EL (cell line): Measurements from ENCODE around the gene CIRBP.

Experiments used
- DNase-seq: peaks from one replicate; pipeline ENCODE4 v3.0.0-alpha.2; 2016

CIRBP gene

DNA sequence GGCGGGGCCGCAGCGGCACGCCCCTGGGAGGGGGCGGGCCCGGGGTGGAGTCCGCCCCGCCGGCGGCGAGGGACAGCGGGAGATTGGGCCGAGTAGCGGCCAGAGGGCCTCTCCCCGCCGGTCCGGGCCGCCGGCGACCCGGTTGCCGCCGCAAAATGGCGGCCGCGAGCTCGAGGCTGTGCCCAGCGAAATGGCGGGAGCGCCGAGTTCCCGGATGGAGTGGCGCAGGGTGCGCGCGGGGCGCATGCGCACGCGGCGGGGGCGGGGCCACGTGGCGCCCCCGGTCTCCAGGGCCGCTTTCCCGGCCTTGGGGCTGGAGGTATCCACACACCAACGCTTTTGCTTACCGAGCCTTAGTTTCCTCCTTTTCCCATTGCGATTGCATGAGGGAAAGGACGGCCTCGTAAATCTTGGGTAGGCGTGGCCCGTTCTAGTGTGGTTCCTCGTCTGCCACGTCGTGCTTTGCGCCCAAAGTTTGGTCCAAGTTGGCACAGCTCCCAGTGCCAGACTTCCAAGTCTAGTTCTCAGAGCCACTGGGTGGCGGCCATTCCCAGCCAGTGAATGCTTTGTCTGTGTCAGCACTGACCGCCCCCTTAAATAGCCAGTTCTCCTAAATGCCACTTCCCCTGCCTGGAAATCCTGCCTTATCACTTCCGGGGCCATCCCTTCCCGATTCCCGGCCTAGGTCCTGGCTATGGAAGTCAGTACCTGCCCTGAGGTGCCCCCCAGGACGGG, 513 bp downstream of the CIRBP start:
- peak; percentile 86 for DNase-seq

DNA sequence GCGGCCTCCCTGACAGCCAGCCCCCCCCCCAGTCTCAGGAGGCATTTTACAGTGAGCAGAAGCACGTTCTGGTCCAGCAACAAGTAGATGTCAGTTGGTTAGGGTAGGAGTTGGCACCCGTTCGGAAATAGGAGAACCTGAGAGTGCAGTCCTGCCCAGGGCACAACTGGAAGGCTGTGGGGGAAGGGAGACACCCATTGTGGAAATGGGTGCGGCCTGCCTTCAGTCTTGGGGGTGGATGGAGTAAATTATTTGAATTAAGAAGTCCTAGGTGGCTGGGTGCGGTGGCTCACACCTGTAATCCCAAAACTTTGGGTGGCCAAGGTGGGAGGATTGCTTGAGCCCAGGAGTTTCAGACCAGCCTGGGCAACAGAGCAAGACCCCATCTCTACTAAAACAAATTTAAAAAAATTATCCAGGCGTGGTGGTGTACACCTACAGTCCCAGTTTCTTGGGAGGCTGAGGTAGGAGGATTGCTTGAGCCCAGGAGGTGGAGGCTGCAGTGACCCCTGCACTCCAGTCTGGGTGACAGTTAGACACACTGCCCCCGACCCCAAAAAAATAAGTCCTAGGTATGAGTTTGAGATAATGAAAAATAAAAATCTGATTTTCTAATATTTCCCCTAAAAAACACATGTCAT, 1.2 kb downstream of the CIRBP start:
- DNase-seq: no peak

DNA sequence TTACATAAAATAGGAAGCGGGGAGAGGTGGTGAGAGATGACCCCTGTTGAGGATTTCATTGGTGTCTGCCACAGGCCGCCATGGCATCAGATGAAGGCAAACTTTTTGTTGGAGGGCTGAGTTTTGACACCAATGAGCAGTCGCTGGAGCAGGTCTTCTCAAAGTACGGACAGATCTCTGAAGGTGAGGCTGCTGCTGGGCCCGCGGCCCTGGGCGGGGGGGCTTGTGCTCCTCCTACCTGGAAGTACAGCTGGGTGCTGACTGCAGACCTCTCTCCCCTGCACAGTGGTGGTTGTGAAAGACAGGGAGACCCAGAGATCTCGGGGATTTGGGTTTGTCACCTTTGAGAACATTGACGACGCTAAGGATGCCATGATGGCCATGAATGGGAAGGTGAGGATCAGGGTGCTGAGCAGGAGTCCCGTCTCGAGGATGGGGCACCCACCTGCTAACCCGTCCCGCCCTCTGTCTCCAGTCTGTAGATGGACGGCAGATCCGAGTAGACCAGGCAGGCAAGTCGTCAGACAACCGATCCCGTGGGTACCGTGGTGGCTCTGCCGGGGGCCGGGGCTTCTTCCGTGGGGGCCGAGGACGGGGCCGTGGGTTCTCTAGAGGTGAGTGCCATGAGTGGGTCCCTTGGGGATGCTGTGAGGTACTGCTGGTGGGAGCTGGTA, 1.9 kb downstream of the CIRBP start:
- DNase-seq: no peak

DNA sequence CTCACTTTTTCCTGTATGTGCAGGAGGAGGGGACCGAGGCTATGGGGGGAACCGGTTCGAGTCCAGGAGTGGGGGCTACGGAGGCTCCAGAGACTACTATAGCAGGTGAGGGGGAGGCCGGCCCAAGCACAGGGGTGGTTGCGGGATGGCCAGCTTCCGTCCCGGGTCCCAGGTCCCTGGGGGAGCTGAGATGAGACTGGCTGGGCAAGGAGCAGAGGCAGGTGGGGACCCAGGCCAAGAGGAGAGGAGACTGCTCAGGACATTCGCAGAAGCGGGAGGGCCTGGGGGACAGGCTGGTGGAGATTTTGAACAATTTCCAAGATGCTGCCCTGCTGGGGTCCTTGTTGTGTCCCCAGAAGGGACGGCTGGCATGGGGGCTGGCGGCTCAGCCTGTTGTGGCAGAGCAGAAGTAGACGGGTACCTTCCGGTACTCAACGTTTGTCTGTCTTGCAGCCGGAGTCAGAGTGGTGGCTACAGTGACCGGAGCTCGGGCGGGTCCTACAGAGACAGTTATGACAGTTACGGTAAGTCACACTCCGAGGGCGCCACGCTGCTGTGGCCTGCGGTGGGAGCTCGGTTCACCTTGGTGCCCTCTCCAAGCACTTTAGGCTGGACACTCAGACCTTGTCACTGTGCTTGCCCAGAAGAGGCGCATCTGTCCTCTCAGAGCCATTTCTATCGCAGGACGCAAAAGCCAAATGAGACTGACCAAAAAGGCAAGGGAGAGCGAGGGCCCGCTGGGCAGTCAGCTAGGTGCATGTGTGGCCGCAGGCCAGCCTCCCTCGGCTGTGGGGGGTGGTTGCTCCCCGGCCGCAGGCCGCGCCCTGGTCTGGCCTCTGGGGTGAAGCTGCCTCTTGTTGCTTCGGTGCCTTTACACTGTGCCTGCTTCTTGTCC, 2.6 kb downstream of the CIRBP start:
- DNase-seq: no peak

DNA sequence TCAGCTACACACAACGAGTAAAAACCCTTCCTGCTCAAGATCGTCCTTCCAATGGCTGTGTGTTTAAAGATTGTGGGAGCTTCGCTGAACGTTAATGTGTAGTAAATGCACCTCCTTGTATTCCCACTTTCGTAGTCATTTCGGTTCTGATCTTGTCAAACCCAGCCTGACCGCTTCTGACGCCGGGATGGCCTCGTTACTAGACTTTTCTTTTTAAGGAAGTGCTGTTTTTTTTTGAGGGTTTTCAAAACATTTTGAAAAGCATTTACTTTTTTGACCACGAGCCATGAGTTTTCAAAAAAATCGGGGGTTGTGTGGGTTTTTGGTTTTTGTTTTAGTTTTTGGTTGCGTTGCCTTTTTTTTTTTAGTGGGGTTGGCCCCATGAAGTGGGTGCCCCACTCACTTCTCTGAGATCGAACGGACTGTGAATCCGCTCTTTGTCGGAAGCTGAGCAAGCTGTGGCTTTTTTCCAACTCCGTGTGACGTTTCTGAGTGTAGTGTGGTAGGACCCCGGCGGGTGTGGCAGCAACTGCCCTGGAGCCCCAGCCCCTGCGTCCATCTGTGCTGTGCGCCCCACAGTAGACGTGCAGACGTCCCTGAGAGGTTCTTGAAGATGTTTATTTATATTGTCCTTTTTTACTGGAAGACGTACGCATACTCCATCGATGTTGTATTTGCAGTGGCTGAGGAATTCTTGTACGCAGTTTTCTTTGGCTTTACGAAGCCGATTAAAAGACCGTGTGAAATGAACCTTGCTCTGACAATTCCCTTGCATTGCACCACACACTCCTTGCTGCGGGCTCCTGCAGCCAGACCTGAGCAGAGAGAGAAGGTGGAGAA, 3.5 kb downstream of the CIRBP start:
- DNase-seq: no peak

DNA sequence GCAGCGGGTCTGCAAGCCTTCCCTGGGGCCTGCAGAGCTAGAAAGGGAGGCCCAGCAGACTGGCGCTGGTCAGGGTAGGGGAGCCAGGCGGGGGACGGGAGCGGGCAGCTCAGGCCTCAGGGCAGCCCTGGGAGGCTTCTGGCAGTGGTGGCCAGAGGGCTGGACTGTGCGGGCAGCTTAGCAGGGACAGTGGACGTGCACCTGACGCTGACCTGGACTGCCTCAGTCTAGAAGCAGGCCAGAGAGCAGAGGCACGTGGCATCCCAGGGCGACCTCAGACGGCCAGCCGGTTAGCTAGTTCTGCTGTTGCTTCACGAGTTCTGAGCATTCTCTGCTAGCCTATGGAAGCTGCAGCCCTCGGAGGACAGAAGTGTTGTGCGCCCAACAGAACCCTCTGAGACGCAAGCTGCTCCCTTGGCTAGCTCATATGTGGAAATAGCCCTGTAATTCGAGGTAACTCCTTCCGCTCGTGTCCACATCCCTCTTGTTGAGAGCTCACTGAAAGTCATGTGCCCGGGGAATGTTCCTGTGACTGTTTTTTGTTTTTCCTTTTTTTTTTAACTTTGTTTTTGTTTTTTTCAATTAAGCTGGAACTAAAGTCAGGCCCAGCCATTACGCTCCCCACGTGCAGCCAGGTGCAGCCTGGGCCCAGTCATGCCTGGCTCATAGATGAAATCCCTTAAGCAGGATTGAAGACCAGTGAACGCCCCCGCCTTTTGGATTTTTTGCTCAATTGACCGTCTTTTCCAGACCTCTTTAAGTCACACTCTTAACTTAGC, 4.3 kb downstream of the CIRBP start:
- no peak for DNase-seq

DNA sequence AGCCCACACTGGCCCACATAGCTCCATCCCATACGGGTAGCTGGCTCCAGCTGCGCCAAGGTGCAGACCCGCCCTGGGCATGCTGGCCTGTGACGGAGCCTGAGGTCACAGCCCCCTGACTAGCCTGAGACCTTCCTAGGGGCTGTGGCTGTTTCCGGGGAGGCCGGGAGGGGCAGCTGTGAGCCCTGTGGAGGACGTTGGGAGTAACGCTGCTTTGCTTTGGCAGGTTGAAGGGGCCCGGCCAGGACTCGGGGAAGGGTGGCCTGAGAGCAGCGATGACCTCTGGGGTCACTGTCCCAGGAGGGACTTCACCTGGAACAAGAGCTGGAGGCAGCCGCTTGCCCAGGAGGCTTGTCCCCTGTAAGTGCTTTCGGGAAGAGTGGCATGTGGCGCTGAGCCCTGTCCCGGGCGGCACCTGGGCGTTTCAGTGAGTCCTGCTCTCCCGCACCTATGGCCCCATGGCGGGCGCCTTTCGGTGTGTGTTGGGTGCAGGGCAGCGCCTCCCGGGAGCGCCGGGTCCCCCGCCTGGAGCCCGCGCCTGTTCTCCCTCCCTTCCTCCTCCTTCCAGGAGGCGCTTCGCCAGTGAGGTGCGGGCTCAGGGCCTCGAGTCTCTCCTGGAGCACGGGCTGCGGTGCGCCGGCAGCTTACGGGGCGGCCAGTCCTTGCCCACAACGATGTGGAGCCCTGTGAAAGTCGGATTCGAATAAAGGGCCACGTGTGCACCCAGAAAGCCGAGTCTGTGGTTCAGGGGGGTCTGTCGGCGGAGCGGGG, 5.1 kb downstream of the CIRBP start:
- no peak for DNase-seq

DNA sequence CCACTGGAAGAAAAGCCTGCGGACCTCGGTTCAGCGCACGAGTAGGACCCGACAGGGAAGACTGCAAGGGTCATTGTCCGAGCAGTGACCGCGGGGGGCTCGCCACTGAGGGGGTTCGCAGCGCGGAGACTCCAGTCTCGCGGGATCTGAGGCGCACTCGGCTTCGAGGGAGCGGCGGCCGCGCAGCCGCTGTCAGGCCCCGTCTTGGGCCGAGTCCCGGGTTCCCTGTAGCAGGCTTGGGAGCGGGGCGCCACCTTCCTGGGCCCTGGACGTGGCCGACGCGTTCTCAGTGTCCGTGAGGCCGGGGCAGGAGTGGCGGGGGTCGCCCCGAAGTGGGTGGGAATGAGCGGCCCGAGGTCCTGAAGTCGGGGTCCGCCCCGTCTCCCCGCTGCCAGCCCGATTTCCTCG, 5.7 kb downstream of the CIRBP start:
- DNase-seq: no peak

DNA sequence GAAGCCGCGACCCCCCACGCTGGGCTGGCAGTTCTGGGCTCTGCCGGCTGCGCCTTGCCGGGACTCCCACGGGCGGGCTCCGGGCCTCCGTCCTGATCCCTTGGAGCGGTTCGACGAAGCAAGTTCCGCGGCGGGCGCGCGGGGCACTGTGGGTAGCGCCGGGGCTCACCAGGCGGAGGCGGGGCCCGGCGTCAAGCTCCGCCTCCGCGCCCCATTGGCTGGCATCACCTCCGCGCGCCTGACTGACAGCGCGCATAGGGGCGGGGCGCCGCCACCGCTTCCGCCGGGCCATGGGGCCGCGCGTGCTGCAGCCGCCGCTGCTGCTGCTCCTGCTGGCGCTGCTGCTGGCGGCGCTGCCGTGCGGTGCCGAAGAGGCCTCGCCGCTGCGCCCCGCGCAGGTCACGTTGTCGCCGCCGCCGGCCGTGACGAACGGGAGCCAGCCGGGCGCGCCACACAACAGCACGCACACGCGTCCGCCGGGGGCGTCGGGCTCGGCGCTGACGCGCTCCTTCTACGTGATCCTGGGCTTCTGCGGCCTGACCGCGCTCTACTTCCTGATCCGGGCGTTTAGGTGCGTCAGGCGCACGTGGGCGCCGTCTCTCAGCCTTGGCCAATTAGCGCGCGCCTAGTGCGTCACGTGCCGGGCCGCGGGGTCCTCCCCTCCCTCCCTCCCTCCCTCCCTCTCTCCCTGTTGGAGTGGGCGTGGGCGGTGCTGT, 6.3 kb downstream of the CIRBP start, which contains the start of gene FAM174C:
TSS of gene FAM174C (plus strand) at position 271 of the 716 bp plus-strand sequence. CDS start at position 291, 20 bp downstream.
- peak; percentile 97 for DNase-seq

DNA sequence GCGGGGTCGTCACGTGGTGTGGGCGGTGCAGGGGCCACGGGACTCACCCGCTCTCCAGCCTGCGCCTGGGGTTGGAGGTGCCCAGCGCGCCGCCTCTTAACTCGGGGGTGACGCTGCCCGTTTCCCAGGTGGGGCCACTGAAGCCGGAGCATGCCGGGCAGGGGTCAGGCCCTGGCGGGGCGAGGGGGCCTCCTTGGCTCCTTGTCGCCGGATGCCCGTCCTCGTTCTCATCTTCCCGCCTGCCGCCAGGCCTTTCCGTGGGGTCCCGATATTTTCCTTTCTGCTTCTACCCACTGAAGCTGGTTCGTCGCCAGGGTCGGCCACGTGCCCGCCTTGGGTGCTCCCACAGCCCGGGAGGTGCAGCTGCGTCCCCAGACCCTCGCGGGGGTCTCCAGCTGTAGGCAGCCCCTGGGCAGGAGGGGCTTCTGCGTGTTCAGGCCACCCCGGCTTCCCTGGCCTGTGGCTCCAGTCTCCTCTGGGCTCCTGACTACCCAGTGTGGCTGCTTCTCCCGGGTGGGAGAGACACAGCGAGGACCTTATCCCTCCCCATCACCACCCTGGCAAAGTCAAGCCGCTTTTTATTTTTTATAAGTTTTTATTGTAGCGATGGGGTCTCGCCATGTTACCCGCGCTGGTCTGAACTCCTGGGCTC, 7.0 kb downstream of the CIRBP start:
- DNase-seq: no peak

DNA sequence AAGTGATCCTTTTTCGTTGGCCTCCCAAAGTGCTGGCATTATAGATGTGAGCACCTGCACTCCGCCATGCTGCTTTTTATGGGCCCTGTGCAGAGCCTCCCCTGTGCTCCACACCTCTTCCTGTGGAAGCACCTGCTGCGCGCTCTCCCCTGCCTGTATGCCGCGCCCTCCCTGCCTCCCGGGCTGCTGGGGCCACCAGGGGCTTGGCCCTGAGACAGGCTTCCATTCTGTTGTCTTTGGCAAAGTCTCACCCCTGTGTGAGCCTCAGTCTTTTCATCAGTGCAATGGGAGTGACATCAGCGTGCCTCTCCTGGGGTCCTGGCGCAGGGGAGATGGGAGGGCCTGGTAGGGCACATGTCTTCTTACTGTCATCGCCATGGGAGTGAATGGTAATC, 7.5 kb downstream of the CIRBP start:
- DNase-seq: no peak

DNA sequence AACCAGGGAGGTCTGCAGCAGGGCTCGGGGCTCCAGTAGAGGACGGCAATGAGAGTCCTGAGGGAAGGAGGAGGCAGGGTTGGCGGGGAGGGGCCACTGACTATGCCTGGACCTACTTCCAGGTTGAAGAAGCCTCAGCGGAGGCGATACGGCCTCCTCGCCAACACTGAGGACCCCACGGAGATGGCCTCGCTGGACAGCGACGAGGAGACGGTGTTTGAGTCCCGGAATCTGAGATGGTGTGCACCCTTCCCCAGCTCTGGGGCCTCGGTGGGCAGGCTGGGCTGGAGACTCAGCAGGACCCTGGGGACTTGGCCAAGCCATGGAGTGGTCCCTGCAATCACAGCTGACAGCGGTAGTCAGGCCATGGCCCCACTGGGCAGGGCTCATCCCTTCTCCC, 7.9 kb downstream of the CIRBP start:
- no peak for DNase-seq

DNA sequence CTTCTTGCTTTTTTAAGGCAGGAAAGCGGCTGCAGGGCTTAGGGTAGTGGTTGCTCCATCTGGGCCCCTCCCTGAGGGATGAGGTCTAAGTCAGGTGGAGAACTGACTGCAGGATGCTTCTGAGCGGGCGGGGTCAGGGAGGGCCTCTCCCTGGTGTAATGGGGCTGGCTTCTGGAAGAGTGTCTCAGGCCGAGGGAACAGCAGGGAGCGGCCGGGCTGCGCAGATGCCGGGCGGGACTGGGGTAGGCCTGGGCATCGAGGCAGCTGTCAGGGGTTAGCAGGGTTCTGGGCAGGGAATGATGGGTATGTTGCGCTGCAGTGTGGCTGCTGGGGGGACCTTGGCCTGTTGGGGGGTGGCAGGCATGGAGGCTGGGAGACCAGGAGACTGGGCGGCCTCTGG, 8.9 kb downstream of the CIRBP start:
- no peak for DNase-seq

DNA sequence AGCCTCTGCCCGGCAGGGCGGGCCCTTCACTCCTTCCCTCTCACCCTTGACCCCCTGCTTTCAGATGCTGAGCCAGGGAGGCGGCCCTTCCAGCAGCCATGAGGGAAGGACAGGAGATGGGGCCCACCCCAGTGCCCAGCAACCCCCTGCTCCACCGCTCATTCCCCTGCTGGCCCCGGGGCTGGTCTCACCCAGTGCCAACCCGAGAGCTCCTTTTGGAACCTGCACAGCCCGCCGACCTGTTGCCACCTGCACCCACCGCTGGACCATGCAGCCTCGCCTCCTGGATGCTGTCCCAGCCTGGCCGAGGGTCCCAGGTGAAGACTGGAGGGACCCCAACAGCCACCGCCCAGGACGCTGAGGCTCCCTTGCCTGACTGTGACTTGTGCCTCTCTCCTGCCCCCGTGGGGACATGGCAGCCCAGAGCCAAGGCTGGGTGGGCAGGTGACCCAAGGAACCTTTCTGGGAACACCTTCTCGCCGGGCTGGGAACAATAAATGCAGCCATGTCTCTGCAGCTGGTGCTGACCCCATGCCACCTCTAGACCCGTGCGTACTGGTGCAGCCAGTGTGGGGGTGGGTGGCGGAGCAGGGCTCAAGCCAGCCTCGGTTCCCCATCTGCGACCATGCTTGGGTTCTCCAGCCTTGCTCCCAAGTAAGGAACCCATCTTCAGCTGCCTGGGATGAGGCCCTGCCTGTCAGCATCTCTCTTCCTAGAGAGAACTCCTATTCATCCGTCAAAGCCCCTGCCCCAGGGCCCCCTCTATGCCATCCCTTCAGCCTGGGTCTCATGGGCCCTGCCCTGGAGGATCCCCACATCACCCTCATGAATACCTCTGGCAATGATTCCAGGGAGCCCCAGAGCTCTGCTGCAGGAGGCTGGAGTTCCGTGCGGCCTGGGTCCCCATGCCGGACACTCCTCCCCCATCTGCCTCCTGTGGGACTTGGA, 9.9 kb downstream of the CIRBP start:
- DNase-seq: no peak

DNA sequence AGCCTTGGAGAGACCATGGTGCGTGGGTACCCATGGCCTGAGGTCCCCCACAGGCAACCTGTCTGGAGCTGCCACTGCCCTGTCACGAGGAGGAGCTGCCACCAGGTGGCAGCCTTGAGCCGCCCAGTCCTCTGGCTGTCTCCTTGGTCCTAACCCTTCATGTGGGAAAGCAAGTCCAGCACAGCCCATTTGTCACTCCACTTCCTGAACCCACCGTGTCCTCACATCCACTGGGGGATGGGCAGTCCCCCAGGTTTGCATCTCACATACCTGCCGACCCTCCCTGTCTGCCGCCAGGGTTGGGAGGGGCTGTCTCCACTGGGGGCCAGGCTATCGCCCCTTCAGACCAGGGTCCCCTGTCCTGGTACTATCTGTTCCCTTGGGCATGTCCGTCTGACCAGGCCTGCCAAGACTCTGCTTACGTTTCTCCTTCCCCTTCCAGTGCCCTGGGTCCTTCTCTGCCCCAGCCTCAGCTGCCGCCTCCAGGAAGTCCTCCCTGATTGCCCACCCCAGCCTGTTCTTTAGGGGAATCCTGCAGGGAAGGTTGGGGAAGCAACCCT, 10.7 kb downstream of the CIRBP start:
- peak; percentile 79 for DNase-seq

DNA sequence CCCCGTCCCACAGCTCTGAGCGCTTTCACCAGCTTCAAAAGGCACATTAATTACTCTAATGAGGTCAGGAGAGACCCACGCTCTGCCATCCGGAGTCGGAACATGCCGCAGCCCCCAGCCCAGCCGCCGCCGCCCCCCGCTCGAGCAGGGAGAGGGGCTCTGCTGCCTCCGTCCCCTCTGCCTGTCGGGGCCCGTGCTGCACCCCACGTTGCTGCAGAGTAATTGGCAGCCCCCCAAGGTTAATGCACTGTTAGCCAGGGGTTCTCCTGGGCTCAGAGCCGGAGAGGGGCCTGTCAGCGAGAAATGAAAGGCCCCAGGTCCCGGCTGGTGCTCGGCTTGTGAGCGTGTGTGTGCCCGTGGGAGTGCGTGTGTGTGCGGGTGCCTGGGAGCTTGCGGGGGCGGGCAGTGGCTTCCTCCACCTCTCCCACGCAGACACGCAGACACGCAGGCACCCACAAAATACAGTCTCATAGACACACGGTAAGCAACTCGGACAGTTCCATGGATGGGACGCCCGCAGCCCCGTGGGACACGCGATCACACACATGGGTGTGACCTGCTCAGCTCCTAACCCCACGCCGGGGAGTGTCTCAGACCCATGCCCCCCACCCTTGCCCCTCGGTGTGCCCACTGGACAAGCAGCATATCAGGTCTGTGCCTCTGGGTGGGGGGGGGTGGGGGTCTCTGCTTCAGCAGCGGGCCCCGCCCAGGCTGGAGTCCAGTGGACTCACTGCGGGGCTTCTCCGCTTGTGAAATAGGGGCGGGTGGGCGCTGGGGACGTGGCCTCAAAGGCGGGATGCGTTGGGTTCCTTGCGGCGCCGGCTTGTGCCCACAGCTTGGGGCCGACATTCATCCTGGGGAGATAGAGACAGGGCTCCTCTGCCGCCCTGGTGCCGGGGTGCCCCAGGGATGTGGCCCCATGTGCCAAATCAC, 11.8 kb downstream of the CIRBP start:
- no peak for DNase-seq
